ENCODE data around the gene ADIPOQ. TPM values are rescaled to one million over a fixed set of nuclear protein-coding genes. Genes with fewer than 3 reads are reported as not detected.
"Not testable (repeated sequence)": the region's sequence is repeated elsewhere in the genome, so short reads cannot be mapped to it uniquely, and the experiment has no call there.

Gene ADIPOQ
- total RNA-seq, 1 donor, result not detected

DNA sequence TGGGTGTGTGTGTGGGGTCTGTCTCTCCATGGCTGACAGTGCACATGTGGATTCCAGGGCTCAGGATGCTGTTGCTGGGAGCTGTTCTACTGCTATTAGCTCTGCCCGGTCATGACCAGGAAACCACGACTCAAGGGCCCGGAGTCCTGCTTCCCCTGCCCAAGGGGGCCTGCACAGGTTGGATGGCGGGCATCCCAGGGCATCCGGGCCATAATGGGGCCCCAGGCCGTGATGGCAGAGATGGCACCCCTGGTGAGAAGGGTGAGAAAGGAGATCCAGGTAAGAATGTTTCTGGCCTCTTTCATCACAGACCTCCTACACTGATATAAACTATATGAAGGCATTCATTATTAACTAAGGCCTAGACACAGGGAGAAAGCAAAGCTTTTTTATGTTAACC, 10.5 kb downstream of the ADIPOQ start:
- DNase-seq (ENCODE audit: low read depth), result no peak
- H3K4me3 ChIP-seq (ENCODE audit: low read depth, low read length), result no peak overlapping the region
- TF ChIP-seq, protein P1, sequence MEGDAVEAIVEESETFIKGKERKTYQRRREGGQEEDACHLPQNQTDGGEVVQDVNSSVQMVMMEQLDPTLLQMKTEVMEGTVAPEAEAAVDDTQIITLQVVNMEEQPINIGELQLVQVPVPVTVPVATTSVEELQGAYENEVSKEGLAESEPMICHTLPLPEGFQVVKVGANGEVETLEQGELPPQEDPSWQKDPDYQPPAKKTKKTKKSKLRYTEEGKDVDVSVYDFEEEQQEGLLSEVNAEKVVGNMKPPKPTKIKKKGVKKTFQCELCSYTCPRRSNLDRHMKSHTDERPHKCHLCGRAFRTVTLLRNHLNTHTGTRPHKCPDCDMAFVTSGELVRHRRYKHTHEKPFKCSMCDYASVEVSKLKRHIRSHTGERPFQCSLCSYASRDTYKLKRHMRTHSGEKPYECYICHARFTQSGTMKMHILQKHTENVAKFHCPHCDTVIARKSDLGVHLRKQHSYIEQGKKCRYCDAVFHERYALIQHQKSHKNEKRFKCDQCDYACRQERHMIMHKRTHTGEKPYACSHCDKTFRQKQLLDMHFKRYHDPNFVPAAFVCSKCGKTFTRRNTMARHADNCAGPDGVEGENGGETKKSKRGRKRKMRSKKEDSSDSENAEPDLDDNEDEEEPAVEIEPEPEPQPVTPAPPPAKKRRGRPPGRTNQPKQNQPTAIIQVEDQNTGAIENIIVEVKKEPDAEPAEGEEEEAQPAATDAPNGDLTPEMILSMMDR (IDR thresholded peaks at IDR 0.05; ENCODE audit: insufficient read depth, low read length), result no peak

DNA sequence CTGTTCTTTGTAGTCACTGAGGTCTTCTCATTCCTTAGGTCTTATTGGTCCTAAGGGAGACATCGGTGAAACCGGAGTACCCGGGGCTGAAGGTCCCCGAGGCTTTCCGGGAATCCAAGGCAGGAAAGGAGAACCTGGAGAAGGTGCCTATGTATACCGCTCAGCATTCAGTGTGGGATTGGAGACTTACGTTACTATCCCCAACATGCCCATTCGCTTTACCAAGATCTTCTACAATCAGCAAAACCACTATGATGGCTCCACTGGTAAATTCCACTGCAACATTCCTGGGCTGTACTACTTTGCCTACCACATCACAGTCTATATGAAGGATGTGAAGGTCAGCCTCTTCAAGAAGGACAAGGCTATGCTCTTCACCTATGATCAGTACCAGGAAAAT, 11.6 kb downstream of the ADIPOQ start:
- TF ChIP-seq, protein P1 (IDR thresholded peaks at IDR 0.05; ENCODE audit: insufficient read depth, low read length), result no peak
- no peak overlapping the region for H3K4me3 ChIP-seq (ENCODE audit: low read depth, low read length)
- no peak for DNase-seq (ENCODE audit: low read depth)

DNA sequence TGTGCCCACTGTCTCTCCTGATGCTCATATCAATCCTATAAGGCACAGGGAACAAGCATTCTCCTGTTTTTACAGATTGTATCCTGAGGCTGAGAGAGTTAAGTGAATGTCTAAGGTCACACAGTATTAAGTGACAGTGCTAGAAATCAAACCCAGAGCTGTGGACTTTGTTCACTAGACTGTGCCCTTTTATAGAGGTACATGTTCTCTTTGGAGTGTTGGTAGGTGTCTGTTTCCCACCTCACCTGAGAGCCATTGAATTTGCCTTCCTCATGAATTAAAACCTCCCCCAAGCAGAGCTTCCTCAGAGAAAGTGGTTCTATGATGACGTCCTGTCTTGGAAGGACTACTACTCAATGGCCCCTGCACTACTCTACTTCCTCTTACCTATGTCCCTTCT, 12.4 kb downstream of the ADIPOQ start:
- TF ChIP-seq, protein P1 (IDR thresholded peaks at IDR 0.05; ENCODE audit: insufficient read depth, low read length), result no peak
- no peak overlapping the region for H3K4me3 ChIP-seq (ENCODE audit: low read depth, low read length)
- no peak for DNase-seq (ENCODE audit: low read depth)

DNA sequence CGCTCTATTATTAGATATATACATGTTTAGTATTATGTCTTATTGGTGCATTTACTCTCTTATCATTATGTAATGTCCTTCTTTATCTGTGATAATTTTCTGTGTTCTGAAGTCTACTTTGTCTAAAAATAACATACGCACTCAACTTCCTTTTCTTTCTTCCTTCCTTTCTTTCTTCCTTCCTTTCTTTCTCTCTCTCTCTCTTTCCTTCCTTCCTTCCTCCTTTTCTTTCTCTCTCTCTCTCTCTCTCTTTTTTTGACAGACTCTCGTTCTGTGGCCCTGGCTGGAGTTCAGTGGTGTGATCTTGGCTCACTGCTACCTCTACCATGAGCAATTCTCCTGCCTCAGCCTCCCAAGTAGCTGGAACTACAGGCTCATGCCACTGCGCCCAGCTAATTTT, 15.2 kb downstream of the ADIPOQ start:
- no peak overlapping the region for H3K4me3 ChIP-seq (ENCODE audit: low read depth, low read length)
- DNase-seq (ENCODE audit: low read depth), result no peak
- TF ChIP-seq, protein P1 (IDR thresholded peaks at IDR 0.05; ENCODE audit: insufficient read depth, low read length), result no peak

DNA sequence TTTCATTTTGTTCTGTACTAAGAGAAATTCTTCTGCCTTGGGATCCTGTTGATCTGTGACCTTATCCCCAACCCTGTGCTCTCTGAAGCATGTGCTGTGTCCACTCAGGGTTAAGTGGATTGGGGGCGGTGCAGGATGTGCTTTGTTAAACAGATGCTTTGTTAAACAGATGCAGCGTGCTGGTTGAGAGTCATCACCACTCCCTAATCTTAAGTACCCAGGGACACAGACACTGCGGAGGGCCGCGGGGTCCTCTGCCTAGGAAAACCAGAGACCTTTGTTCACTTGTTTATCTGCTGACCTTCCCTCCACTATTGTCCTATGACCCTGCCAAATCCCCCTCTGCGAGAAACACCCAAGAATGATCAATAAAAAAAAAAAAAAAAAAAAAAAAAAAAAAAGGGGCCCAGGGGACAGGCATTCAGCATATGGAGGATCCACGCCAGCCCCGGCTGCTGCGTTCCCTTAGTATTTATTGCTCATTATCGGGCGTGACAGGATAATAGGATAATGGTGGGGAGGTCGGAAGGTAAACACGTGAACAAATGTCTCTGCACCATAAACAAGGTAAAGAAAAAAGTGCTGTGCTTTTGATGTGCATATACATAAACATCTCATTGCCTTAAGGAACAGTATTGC, 22.8 kb downstream of the ADIPOQ start:
- not testable (repeated sequence) for H3K4me3 ChIP-seq (ENCODE audit: low read depth, low read length)

DNA sequence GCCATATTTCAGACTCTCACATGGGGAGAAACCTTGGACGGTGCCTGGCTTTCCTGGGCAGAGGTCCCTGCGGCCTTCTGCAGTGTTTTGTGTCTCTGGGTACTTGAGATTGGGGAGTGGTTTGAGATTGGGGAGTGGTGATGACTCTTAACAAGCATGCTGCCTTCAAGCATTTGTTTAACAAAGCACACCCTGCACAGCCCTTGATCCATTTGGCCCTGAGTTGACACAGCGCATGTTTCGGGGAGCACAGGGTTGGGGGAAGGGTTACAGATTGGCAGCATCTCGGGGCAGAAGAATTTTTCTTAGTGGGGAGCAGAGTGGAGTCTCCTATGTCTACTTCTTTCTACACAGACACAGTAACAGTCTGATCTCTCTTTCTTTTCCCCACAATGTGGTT, 23.6 kb downstream of the ADIPOQ start:
- not testable (repeated sequence) for DNase-seq (ENCODE audit: low read depth); H3K4me3 ChIP-seq (ENCODE audit: low read depth, low read length)

More for the DNA sequence above, 22.8 kb downstream of the ADIPOQ start:
- not testable (repeated sequence) for DNase-seq (ENCODE audit: low read depth)

DNA sequence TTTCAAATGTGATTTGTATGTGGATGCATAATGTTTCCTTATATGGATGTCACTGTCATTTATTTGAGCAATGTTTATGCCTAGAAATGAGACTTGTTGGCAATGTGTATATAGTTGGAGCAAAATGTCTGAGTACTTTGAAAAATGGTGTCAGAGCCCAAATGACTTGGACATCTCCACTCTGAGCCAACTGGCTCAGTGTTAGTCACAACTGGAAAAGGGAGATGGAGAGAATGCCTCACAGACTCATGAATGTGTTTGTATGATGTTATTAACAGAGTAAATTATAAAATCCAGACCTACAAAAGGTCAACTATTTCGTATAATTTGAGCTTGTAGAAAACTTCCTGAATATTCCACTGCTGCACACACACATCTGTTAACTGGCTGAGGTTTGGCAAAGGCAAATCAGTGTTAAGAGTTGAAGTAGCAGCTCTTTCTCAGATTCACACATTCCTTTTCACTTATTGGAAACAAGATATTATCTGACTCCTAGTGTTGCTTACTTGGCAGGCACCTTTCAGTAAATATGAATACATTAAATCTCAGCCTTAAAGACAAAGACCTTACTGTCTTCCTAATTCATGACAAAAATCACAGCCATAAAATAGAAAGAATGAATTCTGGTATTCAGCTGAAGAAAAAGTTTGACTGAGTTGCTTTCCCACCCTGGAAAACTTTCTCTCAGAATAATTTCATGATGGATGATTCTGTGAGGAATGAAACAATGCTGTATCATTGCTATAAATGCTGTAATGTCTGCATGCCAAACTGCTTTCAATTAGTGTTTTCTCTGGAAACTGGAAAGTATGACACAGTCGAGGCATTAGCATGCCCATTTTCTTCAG, 27.0 kb downstream of the ADIPOQ start:
- TF ChIP-seq, protein P1 (IDR thresholded peaks at IDR 0.05; ENCODE audit: insufficient read depth, low read length), result no peak
- DNase-seq (ENCODE audit: low read depth), result peak; percentile 58
- H3K4me3 ChIP-seq (ENCODE audit: low read depth, low read length), result no peak overlapping the region
